ENCODE results near the gene TNFAIP1.

The TNFAIP1 gene

GRCh38 chr17:28384281-28385036 is 48.9 kb downstream of the TNFAIP1 start:
- no peak for TF ChIP-seq CTCF (IDR thresholded peaks at IDR 0.05; ENCODE audit: low read length, missing control alignments)
- no peak for DNase-seq (ENCODE audit: low read depth)
- H3K4me3 ChIP-seq (replicated peaks; ENCODE audit: low read depth, low read length) = no peak overlapping the region

- TF ChIP-seq CTCF (IDR thresholded peaks at IDR 0.05; ENCODE audit: low read length, missing control alignments) = no peak
- H3K4me3 ChIP-seq (replicated peaks; ENCODE audit: low read depth, low read length) = no peak overlapping the region
- DNase-seq (ENCODE audit: low read depth) = no peak
These were observed 49.5 kb downstream of the TNFAIP1 start for GRCh38 chr17:28385037-28385400.

GRCh38 chr17:28385406-28385805 is 49.8 kb downstream of the TNFAIP1 start:
- DNase-seq (ENCODE audit: low read depth) = no peak

GRCh38 chr17:28386391-28386790 is 50.8 kb downstream of the TNFAIP1 start:
- no peak for DNase-seq (ENCODE audit: low read depth)
- no peak overlapping the region for H3K4me3 ChIP-seq (replicated peaks; ENCODE audit: low read depth, low read length)

More at GRCh38 chr17:28385406-28385805, 49.8 kb downstream of the TNFAIP1 start:
- no peak overlapping the region for H3K4me3 ChIP-seq (replicated peaks; ENCODE audit: low read depth, low read length)
- no peak for TF ChIP-seq CTCF (IDR thresholded peaks at IDR 0.05; ENCODE audit: low read length, missing control alignments)

GRCh38 chr17:28388106-28388505 is 52.5 kb downstream of the TNFAIP1 start:
- DNase-seq (ENCODE audit: low read depth) = no peak
- no peak for TF ChIP-seq CTCF (IDR thresholded peaks at IDR 0.05; ENCODE audit: low read length, missing control alignments)
- H3K4me3 ChIP-seq (replicated peaks; ENCODE audit: low read depth, low read length) = no peak overlapping the region

More at GRCh38 chr17:28386391-28386790, 50.8 kb downstream of the TNFAIP1 start:
- TF ChIP-seq CTCF (IDR thresholded peaks at IDR 0.05; ENCODE audit: low read length, missing control alignments) = no peak

- DNase-seq (ENCODE audit: low read depth) = no peak
- TF ChIP-seq CTCF (IDR thresholded peaks at IDR 0.05; ENCODE audit: low read length, missing control alignments) = no peak
- no peak overlapping the region for H3K4me3 ChIP-seq (replicated peaks; ENCODE audit: low read depth, low read length)
These were observed 54.6 kb downstream of the TNFAIP1 start for GRCh38 chr17:28390141-28390540.

GRCh38 chr17:28390563-28390962 is 55.0 kb downstream of the TNFAIP1 start:
- no peak for TF ChIP-seq CTCF (IDR thresholded peaks at IDR 0.05; ENCODE audit: low read length, missing control alignments)
- no peak overlapping the region for H3K4me3 ChIP-seq (replicated peaks; ENCODE audit: low read depth, low read length)
- DNase-seq (ENCODE audit: low read depth) = no peak
